HCT116 (cell line): ENCODE results near the gene DEFB110. TPM values are rescaled to one million over a fixed set of nuclear protein-coding genes. Genes with fewer than 3 reads are reported as not detected.

ENCODE experiments used
- ATAC-seq: fragments of 200-7000 bp; cut with Tn5 transposase; 2 replicates; pipeline ENCODE4 v1.9.1; 2020; ENCODE audit warnings: mild to moderate bottlenecking, moderate library complexity
- BruUV-seq: library from RNA; stranded (reverse); fragments of 400-500 nt; replicated peaks from 2 replicates; lab custom pipeline; 2021; lab: Mats Ljungman, UMichigan
- CTCF ChIA-PET: fragments of 300-600 bp; sonication (Branson Sonifier 250); formaldehyde crosslinking; loops from one replicate; lab custom pipeline; 2021; ENCODE audit warnings: antibody characterized with exemption; lab: Charles Lee
- POLR2A ChIA-PET: fragments of 300-600, 350-600 bp; sonication (Branson Sonifier 250); formaldehyde crosslinking; loops from one replicate; lab custom pipeline; 2021; ENCODE audit warnings: antibody characterized with exemption; lab: Charles Lee
- RAD21 ChIA-PET, 2 experiments: fragments of 300-600 bp; sonication (Branson Sonifier 250); formaldehyde crosslinking; loops; one replicate each; lab custom pipeline; 2023; ENCODE audit warnings: low total read pairs in 2 of 2; ENCODE audit not compliant: uncharacterized antibody in 2 of 2, unreplicated experiment in 2 of 2, low non-redundant PET in 1 of 2; lab: Charles Lee
- DNase-seq: peaks from one replicate; pipeline ENCODE4 v3.0.0-alpha.2; 2010; ENCODE audit warnings: low read depth, low spot score
- H2AFZ ChIP-seq: fragments of 200-600 bp; shearing (Covaris generic), sonication (generic); 2 replicates; pipeline ENCODE4 v1.6.1; 2017; ENCODE audit warnings: low read depth, mixed run types, mixed read lengths, antibody characterized with exemption, low read length; ENCODE audit not compliant: poor library complexity, severe bottlenecking
- H3K27ac ChIP-seq: 2 replicates; pipeline ENCODE4 v1.5.1; 2012; ENCODE audit warnings: low read depth, low read length
- H3K27me3 ChIP-seq: fragments of 200-600 bp; sonication (generic); 2 replicates; pipeline ENCODE4 v1.6.1; 2016; ENCODE audit warnings: mixed run types, low read length, mixed read lengths; ENCODE audit not compliant: insufficient read depth
- H3K36me3 ChIP-seq, 2 experiments: fragments of 200-500 bp in 1 of 2; fragments of 200-600 bp in 1 of 2; sonication (Bioruptor generic) in 1 of 2; sonication (generic) in 1 of 2; 2 replicates each; pipeline versions ENCODE4 v1.5.1 to v1.6.1; 2014 to 2016; ENCODE audit warnings: low read length in 2 of 2, inconsistent platforms in 1 of 2, mixed read lengths in 1 of 2, mixed run types in 1 of 2; ENCODE audit not compliant: insufficient read depth in 2 of 2, control insufficient read depth in 1 of 2
- H3K4me1 ChIP-seq, 2 experiments: fragments of 200-600 bp in 1 of 2; sonication (generic) in 1 of 2; 2 replicates each; pipeline versions ENCODE4 v1.5.1 to v1.6.1; 2012 to 2017; ENCODE audit warnings: low read length in 2 of 2, inconsistent platforms in 1 of 2, mild to moderate bottlenecking in 1 of 2, mixed read lengths in 1 of 2, mixed run types in 1 of 2, moderate library complexity in 1 of 2; ENCODE audit not compliant: insufficient read depth in 2 of 2, control insufficient read depth in 1 of 2
- H3K4me2 ChIP-seq: fragments of 200-600 bp; sonication (generic); 2 replicates; pipeline ENCODE4 v1.6.1; 2017; ENCODE audit warnings: mixed run types, low read length, mixed read lengths
- H3K4me3 ChIP-seq, 2 experiments: fragments of 200-600 bp in 1 of 2; sonication (generic) in 1 of 2; replicated peaks in 1 of 2; 2 replicates each; pipeline ENCODE4 v1.5.1; 2011 to 2016; ENCODE audit warnings: low read length in 2 of 2, control low read depth in 1 of 2, low read depth in 1 of 2, mild to moderate bottlenecking in 1 of 2, mixed read lengths in 1 of 2, mixed run types in 1 of 2
- H3K79me2 ChIP-seq: fragments of 200-600 bp; sonication (generic); 2 replicates; pipeline ENCODE4 v1.6.1; 2017; ENCODE audit warnings: mild to moderate bottlenecking, mixed run types, low read length, moderate library complexity, mixed read lengths; ENCODE audit not compliant: insufficient read depth
- H3K9ac ChIP-seq: fragments of 200-600 bp; sonication (generic); 2 replicates; pipeline ENCODE4 v1.6.1; 2016; ENCODE audit warnings: low read length, mixed read lengths
- H3K9me2 ChIP-seq: fragments of 200-600 bp; sonication (generic), shearing (Covaris generic); 2 replicates; pipeline ENCODE4 v1.6.1; 2017; ENCODE audit warnings: mixed run types, mild to moderate bottlenecking, moderate library complexity; ENCODE audit not compliant: insufficient read depth
- H3K9me3 ChIP-seq, 2 experiments: fragments of 200-500 bp in 1 of 2; fragments of 200-600 bp in 1 of 2; sonication (Bioruptor generic) in 1 of 2; sonication (generic) in 1 of 2; 2 replicates each; pipeline ENCODE4 v1.6.1; 2014 to 2017; ENCODE audit warnings: low read length in 2 of 2, mixed read lengths in 2 of 2, inconsistent platforms in 1 of 2, low read depth in 1 of 2, mild to moderate bottlenecking in 1 of 2, mixed run types in 1 of 2, moderate library complexity in 1 of 2; ENCODE audit not compliant: control insufficient read depth in 1 of 2, insufficient read depth in 1 of 2
- H4K20me1 ChIP-seq: fragments of 200-600 bp; sonication (generic), shearing (Covaris generic); 2 replicates; pipeline ENCODE4 v1.6.1; 2017; ENCODE audit warnings: mixed run types, mild to moderate bottlenecking, moderate library complexity; ENCODE audit not compliant: insufficient read depth
- SP1 ChIP-seq: IDR thresholded peaks from 2 replicates; pipeline ENCODE4 v1.6.1; 2012; ENCODE audit warnings: low read depth
- TCF7L2 ChIP-seq: IDR thresholded peaks from 2 replicates; pipeline ENCODE4 v1.7.0; 2011; ENCODE audit warnings: borderline replicate concordance, inconsistent platforms; ENCODE audit not compliant: insufficient read depth, insufficient read length; ENCODE audit errors: extremely low read depth
- ZBTB33 ChIP-seq: IDR thresholded peaks from 2 replicates; pipeline ENCODE4 v1.6.1; 2011; ENCODE audit warnings: mild to moderate bottlenecking, low read length, moderate library complexity; ENCODE audit not compliant: insufficient replicate concordance; ENCODE audit errors: extremely low read depth
- intact Hi-C: fragments of 100-400 bp; cut with micrococcal nuclease; formaldehyde crosslinking; loops from 2 replicates; pipeline ENCODE4 v1.10.0; 2022
- total RNA-seq: library from RNA; stranded (reverse); gene quantifications from one replicate; pipeline ENCODE4 v1.2.1, GENCODE V29; 2021; ENCODE audit not compliant: unreplicated experiment

DEFB110 gene
- total RNA-seq, 1 experiment from 2014 or later = not detected

GRCh38 chr6:50003139-50003538, 18.7 kb downstream of the DEFB110 start (continued):
- TF ChIP-seq ZBTB33 = no peak
- TF ChIP-seq, all 23 proteins: peak for 0

GRCh38 chr6:49995278-49995677, 26.5 kb downstream of the DEFB110 start:
- H3K27ac ChIP-seq = no peak overlapping the region
- H3K36me3 ChIP-seq = no peaks in the 10 kb centered on the region
- no TSS peak for BruUV-seq
- H3K27me3 ChIP-seq = no peaks in the 10 kb centered on the region
- H3K4me2 ChIP-seq = no peak overlapping the region
- CTCF ChIA-PET = no interaction called here
- H3K9me3 ChIP-seq = no peaks in the 10 kb centered on the region
- ATAC-seq = no peak
- H2AFZ ChIP-seq = no peak overlapping the region
- no peaks in the 10 kb centered on the region for H3K79me2 ChIP-seq
- H3K4me3 ChIP-seq = no peak overlapping the region
- intact Hi-C loops = no loop called here
- H3K9ac ChIP-seq = no peak overlapping the region
- no peaks in the 10 kb centered on the region for H3K4me1 ChIP-seq
- no peaks in the 10 kb centered on the region for H4K20me1 ChIP-seq
- TF ChIP-seq TCF7L2 = no peak
- TF ChIP-seq SP1 = no peak
- no peak for TF ChIP-seq ZBTB33
- no peaks in the 10 kb centered on the region; the same call in none of the 2 replicates for H3K9me2 ChIP-seq
- no peak for DNase-seq
- POLR2A ChIA-PET = no interaction called here
- RAD21 ChIA-PET = no interaction called here
